GM12874 (cell line): ENCODE data around the gene TCTN1.

Experiments
- TF ChIP-seq, protein P1 (sequence below): IDR thresholded peaks from 2 replicates; pipeline ENCODE4 v1.5.1; 2011; ENCODE audit warnings: low read depth, mild to moderate bottlenecking, control low read depth, low read length, moderate library complexity; ENCODE audit not compliant: insufficient read depth

The TCTN1 gene

GRCh38 chr12:110670161-110670701 lies 56.3 kb downstream of the TCTN1 start:
- TF ChIP-seq, protein P1, sequence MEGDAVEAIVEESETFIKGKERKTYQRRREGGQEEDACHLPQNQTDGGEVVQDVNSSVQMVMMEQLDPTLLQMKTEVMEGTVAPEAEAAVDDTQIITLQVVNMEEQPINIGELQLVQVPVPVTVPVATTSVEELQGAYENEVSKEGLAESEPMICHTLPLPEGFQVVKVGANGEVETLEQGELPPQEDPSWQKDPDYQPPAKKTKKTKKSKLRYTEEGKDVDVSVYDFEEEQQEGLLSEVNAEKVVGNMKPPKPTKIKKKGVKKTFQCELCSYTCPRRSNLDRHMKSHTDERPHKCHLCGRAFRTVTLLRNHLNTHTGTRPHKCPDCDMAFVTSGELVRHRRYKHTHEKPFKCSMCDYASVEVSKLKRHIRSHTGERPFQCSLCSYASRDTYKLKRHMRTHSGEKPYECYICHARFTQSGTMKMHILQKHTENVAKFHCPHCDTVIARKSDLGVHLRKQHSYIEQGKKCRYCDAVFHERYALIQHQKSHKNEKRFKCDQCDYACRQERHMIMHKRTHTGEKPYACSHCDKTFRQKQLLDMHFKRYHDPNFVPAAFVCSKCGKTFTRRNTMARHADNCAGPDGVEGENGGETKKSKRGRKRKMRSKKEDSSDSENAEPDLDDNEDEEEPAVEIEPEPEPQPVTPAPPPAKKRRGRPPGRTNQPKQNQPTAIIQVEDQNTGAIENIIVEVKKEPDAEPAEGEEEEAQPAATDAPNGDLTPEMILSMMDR, result no peak

- TF ChIP-seq, protein P1, result no peak
These were observed 62.2 kb downstream of the TCTN1 start for GRCh38 chr12:110676171-110676570.

GRCh38 chr12:110677206-110677911 lies 63.4 kb downstream of the TCTN1 start:
- TF ChIP-seq, protein P1, result no peak

DNA sequence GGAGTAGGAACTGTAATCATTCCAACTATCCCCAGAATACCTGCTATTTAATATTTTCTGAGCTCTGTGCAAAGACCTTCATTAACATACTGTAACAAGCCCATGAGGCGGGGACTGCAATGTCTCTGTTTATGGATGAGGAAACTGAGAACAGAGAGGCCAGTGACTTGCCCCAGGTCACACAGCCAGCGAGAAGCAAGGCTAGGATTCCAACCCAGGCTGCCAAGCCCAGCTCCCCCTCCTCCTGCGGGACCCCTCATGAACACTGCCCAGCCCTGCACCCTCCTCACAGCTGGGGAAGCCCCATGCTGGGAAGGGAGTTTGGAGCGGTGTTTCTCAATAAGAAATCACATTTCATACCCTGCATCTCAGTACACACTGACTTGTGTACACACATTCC lies 64.1 kb downstream of the TCTN1 start:
- TF ChIP-seq, protein P1, result no peak

- TF ChIP-seq, protein P1, result no peak
These were observed 65.3 kb downstream of the TCTN1 start for GRCh38 chr12:110679201-110679600.

GRCh38 chr12:110680032-110680431 lies 66.1 kb downstream of the TCTN1 start:
- TF ChIP-seq, protein P1, result no peak

DNA sequence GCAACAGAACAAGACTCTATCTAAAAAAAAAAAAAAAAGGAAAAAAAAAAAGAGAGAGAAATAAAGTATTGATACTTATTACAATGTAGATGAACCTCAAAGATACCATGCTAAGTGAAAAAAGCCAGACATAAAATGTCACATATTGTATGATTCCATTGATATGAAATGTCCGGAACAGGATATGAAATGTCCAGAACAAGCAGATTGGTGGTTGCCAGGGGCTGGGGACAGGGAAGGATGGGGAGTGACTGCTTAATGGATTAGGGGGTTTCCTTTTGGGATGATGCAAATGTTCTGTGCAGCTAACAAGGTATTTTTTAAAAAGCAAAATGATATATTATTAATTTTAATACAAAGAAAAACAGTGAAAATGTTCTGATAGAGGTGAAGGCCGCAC lies 70.0 kb downstream of the TCTN1 start:
- TF ChIP-seq, protein P1, result no peak
